ENCODE data around the gene PARVB.

The PARVB gene

GRCh38 chr22:44200451-44200850 lies 176.3 kb downstream of the PARVB start:
- DNase-seq (ENCODE audit: low spot score): no peak
- Histone ChIP-seq H3K4me3 (no peak overlapping the region), H3K27ac (no peak overlapping the region)
- TF ChIP-seq, protein P1, sequence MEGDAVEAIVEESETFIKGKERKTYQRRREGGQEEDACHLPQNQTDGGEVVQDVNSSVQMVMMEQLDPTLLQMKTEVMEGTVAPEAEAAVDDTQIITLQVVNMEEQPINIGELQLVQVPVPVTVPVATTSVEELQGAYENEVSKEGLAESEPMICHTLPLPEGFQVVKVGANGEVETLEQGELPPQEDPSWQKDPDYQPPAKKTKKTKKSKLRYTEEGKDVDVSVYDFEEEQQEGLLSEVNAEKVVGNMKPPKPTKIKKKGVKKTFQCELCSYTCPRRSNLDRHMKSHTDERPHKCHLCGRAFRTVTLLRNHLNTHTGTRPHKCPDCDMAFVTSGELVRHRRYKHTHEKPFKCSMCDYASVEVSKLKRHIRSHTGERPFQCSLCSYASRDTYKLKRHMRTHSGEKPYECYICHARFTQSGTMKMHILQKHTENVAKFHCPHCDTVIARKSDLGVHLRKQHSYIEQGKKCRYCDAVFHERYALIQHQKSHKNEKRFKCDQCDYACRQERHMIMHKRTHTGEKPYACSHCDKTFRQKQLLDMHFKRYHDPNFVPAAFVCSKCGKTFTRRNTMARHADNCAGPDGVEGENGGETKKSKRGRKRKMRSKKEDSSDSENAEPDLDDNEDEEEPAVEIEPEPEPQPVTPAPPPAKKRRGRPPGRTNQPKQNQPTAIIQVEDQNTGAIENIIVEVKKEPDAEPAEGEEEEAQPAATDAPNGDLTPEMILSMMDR (IDR thresholded peaks at IDR 0.05): no peak

GRCh38 chr22:44200855-44201550 lies 176.9 kb downstream of the PARVB start:
- H3K27ac ChIP-seq: no peak overlapping the region
- no peak overlapping the region for H3K4me3 ChIP-seq
- TF ChIP-seq, protein P1 (IDR thresholded peaks at IDR 0.05): no peak
- DNase-seq (ENCODE audit: low spot score): no peak

DNA sequence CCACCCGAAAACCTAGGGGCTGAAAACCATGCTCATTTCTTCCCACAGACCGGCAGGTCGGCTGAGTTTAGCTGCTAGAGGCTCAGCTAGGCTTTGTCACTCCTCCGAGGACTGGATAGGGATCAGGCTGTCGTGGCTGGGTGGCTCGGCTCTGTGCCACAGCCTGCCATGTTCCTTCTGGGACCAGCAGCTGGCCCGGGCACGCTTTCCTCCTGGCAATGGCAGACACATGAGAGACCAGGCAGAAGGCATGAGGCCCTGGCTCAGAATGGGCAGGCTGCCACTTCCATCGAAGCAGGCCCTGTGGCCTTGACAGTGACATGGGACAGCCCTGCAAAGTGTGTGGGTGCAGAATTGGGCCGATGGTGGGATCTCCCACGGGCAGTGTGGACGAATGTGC lies 177.6 kb downstream of the PARVB start:
- Histone ChIP-seq H3K4me3 (no peak overlapping the region), H3K27ac (no peak overlapping the region)
- TF ChIP-seq, protein P1 (IDR thresholded peaks at IDR 0.05): no peak
- no peak for DNase-seq (ENCODE audit: low spot score)

GRCh38 chr22:44202261-44202789 lies 178.2 kb downstream of the PARVB start:
- TF ChIP-seq, protein P1 (IDR thresholded peaks at IDR 0.05): no peak
- no peak for DNase-seq (ENCODE audit: low spot score)
- no peak overlapping the region for H3K4me3 ChIP-seq
- H3K27ac ChIP-seq: no peak overlapping the region

DNA sequence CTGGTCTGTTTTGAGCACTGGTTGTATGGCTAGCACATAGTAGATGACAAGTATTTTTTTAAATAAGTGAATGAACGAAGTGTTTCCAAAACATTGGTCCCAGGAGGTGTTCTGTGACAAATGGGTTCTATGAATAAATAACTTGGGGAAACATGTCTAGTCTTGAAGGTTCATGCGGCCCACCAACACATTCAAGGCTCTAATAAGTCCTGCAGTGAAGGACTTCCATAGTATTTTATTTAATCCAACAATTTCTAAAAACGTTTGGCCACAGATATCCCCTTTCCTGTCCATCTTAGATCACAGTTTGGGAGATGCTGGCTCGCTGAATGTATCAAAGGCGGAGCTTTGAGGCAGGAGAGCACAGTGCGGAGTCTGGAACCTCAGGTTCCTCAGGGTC lies 179.1 kb downstream of the PARVB start:
- H3K4me3 ChIP-seq: no peak overlapping the region
- no peak overlapping the region for H3K27ac ChIP-seq
- TF ChIP-seq, protein P1 (IDR thresholded peaks at IDR 0.05): no peak
- no peak for DNase-seq (ENCODE audit: low spot score)

DNA sequence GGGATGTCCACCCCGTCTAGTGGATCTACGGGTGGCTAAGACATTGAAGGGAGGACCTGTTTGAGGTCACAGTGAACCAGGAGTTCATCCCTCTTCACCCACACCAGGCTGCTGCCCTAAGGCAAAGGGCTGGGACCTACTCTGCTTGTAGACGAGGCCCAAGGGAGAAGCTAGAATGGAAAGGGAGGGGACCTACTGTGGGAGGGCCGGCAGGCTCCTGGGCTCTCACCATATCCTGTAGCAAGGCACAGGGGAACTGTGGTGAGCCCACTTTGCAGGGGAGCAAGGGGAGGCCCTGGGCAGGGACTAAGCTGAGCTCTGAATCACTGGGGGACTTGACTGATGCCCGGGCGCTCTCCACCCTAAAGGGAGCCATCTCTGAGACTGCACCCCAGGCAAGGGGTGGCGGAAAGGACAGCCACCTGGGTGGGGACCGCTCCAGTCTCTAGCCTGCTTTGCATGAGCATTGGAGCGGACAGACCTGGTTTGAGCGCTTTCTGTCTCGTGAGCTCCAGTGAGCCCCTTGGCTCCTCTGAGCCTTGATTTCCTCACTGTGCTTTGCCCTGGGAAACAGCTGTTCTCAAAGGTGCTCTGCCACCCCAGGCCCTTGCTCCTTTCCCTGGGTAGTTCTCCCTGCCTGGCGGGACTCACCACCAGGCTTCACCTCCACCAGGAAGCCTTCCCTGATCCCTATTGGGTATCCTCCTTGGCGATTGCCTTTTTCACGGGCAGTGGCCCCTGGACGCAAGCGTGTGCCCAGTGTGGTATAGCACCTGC lies 180.8 kb downstream of the PARVB start:
- Histone ChIP-seq H3K4me3 (no peak overlapping the region), H3K27ac (no peak overlapping the region)
- TF ChIP-seq, protein P1 (IDR thresholded peaks at IDR 0.05): no peak
- DNase-seq (ENCODE audit: low spot score): no peak
